ENCODE measurements around the gene BCKDHA. TPM values are rescaled to one million over a fixed set of nuclear protein-coding genes. Genes with fewer than 3 reads are reported as not detected.
A peak's percentile ranks its signal among the peaks of the same experiment; 100 is the strongest.
"Not testable (repeated sequence)": the region's sequence is repeated elsewhere in the genome, so short reads cannot be mapped to it uniquely, and the experiment has no call there.

The BCKDHA gene
- polyA plus RNA-seq, 1 donor = 16.3 TPM

- no peak overlapping the region for H3K27ac ChIP-seq (ENCODE audit: low read length)
- H3K27me3 ChIP-seq (ENCODE audit: control insufficient read depth, insufficient read depth, low read length) = no peaks in the 10 kb centered on the region
- WGBS (ENCODE audit: insufficient coverage, low lambda C conversion rate) = 100% methylated on average over 1 of the region's 1 CpG
- no peak for DNase-seq
- peaks cover 26% of the 10 kb centered on the region for H3K4me1 ChIP-seq (ENCODE audit: control insufficient read depth, insufficient read depth, low read length)
- no peaks in the 10 kb centered on the region for H3K36me3 ChIP-seq (ENCODE audit: control insufficient read depth, insufficient read depth, low read length)
- H3K4me3 ChIP-seq (ENCODE audit: low read length) = no peak overlapping the region
- no peaks in the 10 kb centered on the region for H3K9me3 ChIP-seq (ENCODE audit: control insufficient read depth, low read depth, low read length)
Observed at GRCh38 chr19:41366089-41366488, 31.5 kb upstream of the BCKDHA start.

- Histone ChIP-seq H3K4me1 (ENCODE audit: control insufficient read depth, insufficient read depth, low read length) (peaks cover 26% of the 10 kb centered on the region), H3K9me3 (ENCODE audit: control insufficient read depth, low read depth, low read length) (no peaks in the 10 kb centered on the region), H3K27ac (ENCODE audit: low read length) (peak overlapping the region; percentile 76), H3K4me3 (ENCODE audit: low read length) (no peak overlapping the region), H3K36me3 (ENCODE audit: control insufficient read depth, insufficient read depth, low read length) (no peaks in the 10 kb centered on the region), H3K27me3 (ENCODE audit: control insufficient read depth, insufficient read depth, low read length) (no peaks in the 10 kb centered on the region)
- WGBS (ENCODE audit: insufficient coverage, low lambda C conversion rate) = no CpG with 5 or more reads among the region's 6 CpGs
- DNase-seq = peak; percentile 63 to 73
Observed at GRCh38 chr19:41367848-41368301, 29.7 kb upstream of the BCKDHA start.

GRCh38 chr19:41369769-41370168 is 27.8 kb upstream of the BCKDHA start:
- Histone ChIP-seq H3K4me1 (ENCODE audit: control insufficient read depth, insufficient read depth, low read length) (peaks cover 16% of the 10 kb centered on the region), H3K4me3 (ENCODE audit: low read length) (no peak overlapping the region), H3K27me3 (ENCODE audit: control insufficient read depth, insufficient read depth, low read length) (no peaks in the 10 kb centered on the region), H3K27ac (ENCODE audit: low read length) (no peak overlapping the region), H3K9me3 (ENCODE audit: control insufficient read depth, low read depth, low read length) (no peaks in the 10 kb centered on the region), H3K36me3 (ENCODE audit: control insufficient read depth, insufficient read depth, low read length) (no peaks in the 10 kb centered on the region)
- WGBS (ENCODE audit: insufficient coverage, low lambda C conversion rate) = no CpG with 5 or more reads among the region's 2 CpGs
- DNase-seq = no peak

- not testable (repeated sequence) for H3K27ac ChIP-seq (ENCODE audit: low read length); DNase-seq; H3K4me3 ChIP-seq (ENCODE audit: low read length); H3K9me3 ChIP-seq (ENCODE audit: control insufficient read depth, low read depth, low read length); H3K36me3 ChIP-seq (ENCODE audit: control insufficient read depth, insufficient read depth, low read length); H3K27me3 ChIP-seq (ENCODE audit: control insufficient read depth, insufficient read depth, low read length)
- peaks cover 13% of the 10 kb centered on the region for H3K4me1 ChIP-seq (ENCODE audit: control insufficient read depth, insufficient read depth, low read length)
- WGBS (ENCODE audit: insufficient coverage, low lambda C conversion rate) = 100% methylated on average over 2 of the region's 5 CpGs
Observed at GRCh38 chr19:41371119-41371518, 26.5 kb upstream of the BCKDHA start.

GRCh38 chr19:41371541-41371940 is 26.1 kb upstream of the BCKDHA start:
- H3K27ac ChIP-seq (ENCODE audit: low read length) = no peak overlapping the region
- no peak for DNase-seq
- H3K4me1 ChIP-seq (ENCODE audit: control insufficient read depth, insufficient read depth, low read length) = peaks cover 13% of the 10 kb centered on the region
- H3K36me3 ChIP-seq (ENCODE audit: control insufficient read depth, insufficient read depth, low read length) = no peaks in the 10 kb centered on the region
- 100% methylated on average over 1 of the region's 8 CpGs for WGBS (ENCODE audit: insufficient coverage, low lambda C conversion rate)
- H3K4me3 ChIP-seq (ENCODE audit: low read length) = no peak overlapping the region
- no peaks in the 10 kb centered on the region for H3K27me3 ChIP-seq (ENCODE audit: control insufficient read depth, insufficient read depth, low read length)
- H3K9me3 ChIP-seq (ENCODE audit: control insufficient read depth, low read depth, low read length) = no peaks in the 10 kb centered on the region

- Histone ChIP-seq H3K4me1 (ENCODE audit: control insufficient read depth, insufficient read depth, low read length) (peaks cover 12% of the 10 kb centered on the region), H3K27ac (ENCODE audit: low read length) (no peak overlapping the region), H3K9me3 (ENCODE audit: control insufficient read depth, low read depth, low read length) (no peaks in the 10 kb centered on the region), H3K4me3 (ENCODE audit: low read length) (no peak overlapping the region), H3K36me3 (ENCODE audit: control insufficient read depth, insufficient read depth, low read length) (no peaks in the 10 kb centered on the region), H3K27me3 (ENCODE audit: control insufficient read depth, insufficient read depth, low read length) (no peaks in the 10 kb centered on the region)
- no peak for DNase-seq
- 100% methylated on average over 1 of the region's 2 CpGs for WGBS (ENCODE audit: insufficient coverage, low lambda C conversion rate)
Observed at GRCh38 chr19:41372501-41372900, 25.1 kb upstream of the BCKDHA start.

- no peaks in the 10 kb centered on the region for H3K36me3 ChIP-seq (ENCODE audit: control insufficient read depth, insufficient read depth, low read length)
- no peaks in the 10 kb centered on the region for H3K27me3 ChIP-seq (ENCODE audit: control insufficient read depth, insufficient read depth, low read length)
- DNase-seq = peak; percentile 46 to 61
- no peak overlapping the region for H3K4me3 ChIP-seq (ENCODE audit: low read length)
- H3K9me3 ChIP-seq (ENCODE audit: control insufficient read depth, low read depth, low read length) = no peaks in the 10 kb centered on the region
- no peak overlapping the region for H3K27ac ChIP-seq (ENCODE audit: low read length)
- 40% methylated on average over 1 of the region's 12 CpGs for WGBS (ENCODE audit: insufficient coverage, low lambda C conversion rate)
- H3K4me1 ChIP-seq (ENCODE audit: control insufficient read depth, insufficient read depth, low read length) = peaks cover 3% of the 10 kb centered on the region
Observed at GRCh38 chr19:41373993-41374392, 23.6 kb upstream of the BCKDHA start.

- H3K4me3 ChIP-seq (ENCODE audit: low read length) = peak within 1 kb of the TSS; percentile 43
- H3K27me3 ChIP-seq (ENCODE audit: control insufficient read depth, insufficient read depth, low read length) = no peaks in the 10 kb centered on the region
- H3K9me3 ChIP-seq (ENCODE audit: control insufficient read depth, low read depth, low read length) = no peaks in the 10 kb centered on the region
- no peak within 1 kb of the TSS for H3K27ac ChIP-seq (ENCODE audit: low read length)
- H3K4me1 ChIP-seq (ENCODE audit: control insufficient read depth, insufficient read depth, low read length) = peaks cover 3% of the 10 kb centered on the region
- WGBS (ENCODE audit: insufficient coverage, low lambda C conversion rate) = no CpG with 5 or more reads among the region's 47 CpGs
- DNase-seq = peak in 1 of 2 donors; percentile 71
- no peaks in the 10 kb centered on the region for H3K36me3 ChIP-seq (ENCODE audit: control insufficient read depth, insufficient read depth, low read length)
Observed at GRCh38 chr19:41376241-41376997, 21.2 kb upstream of the BCKDHA start, which contains the start of gene TMEM91. Gene TMEM91, plus strand, starts transcription at chr19:41376533. Its CDS starts 1,777 bp downstream, at chr19:41378310.

GRCh38 chr19:41376998-41377365 is 20.6 kb upstream of the BCKDHA start:
- H3K36me3 ChIP-seq (ENCODE audit: control insufficient read depth, insufficient read depth, low read length) = no peaks in the 10 kb centered on the region
- no peaks in the 10 kb centered on the region for H3K9me3 ChIP-seq (ENCODE audit: control insufficient read depth, low read depth, low read length)
- H3K4me1 ChIP-seq (ENCODE audit: control insufficient read depth, insufficient read depth, low read length) = peaks cover 3% of the 10 kb centered on the region
- no peak overlapping the region for H3K27ac ChIP-seq (ENCODE audit: low read length)
- H3K27me3 ChIP-seq (ENCODE audit: control insufficient read depth, insufficient read depth, low read length) = no peaks in the 10 kb centered on the region
- H3K4me3 ChIP-seq (ENCODE audit: low read length) = peak overlapping the region; percentile 43
- DNase-seq = no peak
- 100% methylated on average over 1 of the region's 8 CpGs for WGBS (ENCODE audit: insufficient coverage, low lambda C conversion rate)

GRCh38 chr19:41377977-41378709 is 19.5 kb upstream of the BCKDHA start:
- no peaks in the 10 kb centered on the region for H3K27me3 ChIP-seq (ENCODE audit: control insufficient read depth, insufficient read depth, low read length)
- H3K27ac ChIP-seq (ENCODE audit: low read length) = no peak overlapping the region
- WGBS (ENCODE audit: insufficient coverage, low lambda C conversion rate) = no CpG with 5 or more reads among the region's 9 CpGs
- no peak for DNase-seq
- no peak overlapping the region for H3K4me3 ChIP-seq (ENCODE audit: low read length)
- no peaks in the 10 kb centered on the region for H3K9me3 ChIP-seq (ENCODE audit: control insufficient read depth, low read depth, low read length)
- peaks cover 3% of the 10 kb centered on the region for H3K36me3 ChIP-seq (ENCODE audit: control insufficient read depth, insufficient read depth, low read length)
- H3K4me1 ChIP-seq (ENCODE audit: control insufficient read depth, insufficient read depth, low read length) = peaks cover 3% of the 10 kb centered on the region

All from large intestine (tissue), 3 donors.